Ovary (tissue), 3 donors: ENCODE results near the gene KLK3.
"Not testable (repeated sequence)": the region's sequence is repeated elsewhere in the genome, so short reads cannot be mapped to it uniquely, and the experiment has no call there.

ENCODE experiments used
- POLR2A ChIP-seq: fragments of 450-650 bp; IDR thresholded peaks from one replicate; pipeline ENCODE4 v1.6.1; 2017; ENCODE audit warnings: antibody characterized with exemption, mild to moderate bottlenecking, moderate library complexity
- TF ChIP-seq, protein P1 (sequence below), 3 donors: fragments of 450-650 bp in 2 of 3; fragments of 200-600 bp in 1 of 3; IDR thresholded peaks; one replicate each; pipeline versions ENCODE4 v1.5.1 to v1.8.0; 2016 to 2022; ENCODE audit warnings: antibody characterized with exemption in 3 of 3, mild to moderate bottlenecking in 1 of 3
- donor health status: DM: no; HTN: no; CAD: no.

DNA sequence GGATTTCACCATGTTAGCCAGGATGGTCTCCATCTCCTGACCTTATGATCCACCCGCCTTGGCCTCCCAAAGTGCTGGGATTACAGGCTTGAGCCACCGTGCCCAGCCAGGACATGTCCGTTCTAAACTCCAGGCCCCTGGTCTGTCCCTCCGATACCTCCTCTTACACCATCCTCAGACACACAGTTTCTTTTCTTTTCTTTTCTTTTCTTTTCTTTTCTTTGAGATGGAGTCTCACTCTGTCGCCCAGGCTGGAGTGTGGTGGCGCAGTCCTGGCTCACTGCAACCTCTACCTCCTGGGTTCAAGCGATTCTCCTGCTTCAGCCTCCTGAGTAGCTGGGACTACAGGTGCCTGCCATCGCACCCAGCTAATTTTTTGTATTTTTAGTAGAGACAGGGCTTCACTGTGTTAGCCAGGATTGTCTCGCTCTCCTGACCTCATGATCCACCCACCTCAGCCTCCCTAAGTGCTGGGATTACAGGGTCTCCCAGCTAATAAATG lies 41.4 kb downstream of the KLK3 start:
- not testable (repeated sequence) for TF ChIP-seq POLR2A
- TF ChIP-seq, protein P1, sequence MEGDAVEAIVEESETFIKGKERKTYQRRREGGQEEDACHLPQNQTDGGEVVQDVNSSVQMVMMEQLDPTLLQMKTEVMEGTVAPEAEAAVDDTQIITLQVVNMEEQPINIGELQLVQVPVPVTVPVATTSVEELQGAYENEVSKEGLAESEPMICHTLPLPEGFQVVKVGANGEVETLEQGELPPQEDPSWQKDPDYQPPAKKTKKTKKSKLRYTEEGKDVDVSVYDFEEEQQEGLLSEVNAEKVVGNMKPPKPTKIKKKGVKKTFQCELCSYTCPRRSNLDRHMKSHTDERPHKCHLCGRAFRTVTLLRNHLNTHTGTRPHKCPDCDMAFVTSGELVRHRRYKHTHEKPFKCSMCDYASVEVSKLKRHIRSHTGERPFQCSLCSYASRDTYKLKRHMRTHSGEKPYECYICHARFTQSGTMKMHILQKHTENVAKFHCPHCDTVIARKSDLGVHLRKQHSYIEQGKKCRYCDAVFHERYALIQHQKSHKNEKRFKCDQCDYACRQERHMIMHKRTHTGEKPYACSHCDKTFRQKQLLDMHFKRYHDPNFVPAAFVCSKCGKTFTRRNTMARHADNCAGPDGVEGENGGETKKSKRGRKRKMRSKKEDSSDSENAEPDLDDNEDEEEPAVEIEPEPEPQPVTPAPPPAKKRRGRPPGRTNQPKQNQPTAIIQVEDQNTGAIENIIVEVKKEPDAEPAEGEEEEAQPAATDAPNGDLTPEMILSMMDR (IDR thresholded peaks at IDR 0.05) = not testable (repeated sequence)
